ENCODE data around the gene CHRNA7. TPM values are rescaled to one million over a fixed set of nuclear protein-coding genes. Genes with fewer than 3 reads are reported as not detected.

CHRNA7 gene
- total RNA-seq, 1 donor from 2014 or later: 2.6 TPM

DNA sequence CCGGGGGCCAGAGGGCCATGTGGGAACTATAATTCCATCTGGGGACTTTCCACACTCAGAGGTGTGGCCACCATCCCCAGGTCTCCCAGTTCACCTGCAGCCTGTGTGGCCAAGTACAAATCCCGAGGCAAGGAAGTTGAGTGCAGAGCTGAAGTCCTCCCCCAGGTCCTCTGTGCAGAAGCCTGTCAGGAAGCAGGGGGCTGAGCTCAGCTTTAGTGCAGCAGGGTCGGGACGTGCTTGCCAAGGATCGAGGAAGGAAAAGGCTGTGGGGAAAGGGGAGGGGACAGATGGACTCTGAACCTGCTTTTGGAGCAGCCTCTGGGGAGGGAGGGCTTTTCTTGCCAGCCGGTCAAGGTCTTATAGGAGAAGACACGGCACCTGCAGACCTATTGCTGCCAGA is 67.7 kb downstream of the CHRNA7 start:
- H3K4me3 ChIP-seq: no peak overlapping the region
- no peak for DNase-seq (ENCODE audit: low spot score in 2 of 2)
- H3K36me3 ChIP-seq: no peaks in the 10 kb centered on the region
- H3K27ac ChIP-seq: no peak overlapping the region
- no peaks in the 10 kb centered on the region for H3K4me1 ChIP-seq
- TF ChIP-seq, protein P1, sequence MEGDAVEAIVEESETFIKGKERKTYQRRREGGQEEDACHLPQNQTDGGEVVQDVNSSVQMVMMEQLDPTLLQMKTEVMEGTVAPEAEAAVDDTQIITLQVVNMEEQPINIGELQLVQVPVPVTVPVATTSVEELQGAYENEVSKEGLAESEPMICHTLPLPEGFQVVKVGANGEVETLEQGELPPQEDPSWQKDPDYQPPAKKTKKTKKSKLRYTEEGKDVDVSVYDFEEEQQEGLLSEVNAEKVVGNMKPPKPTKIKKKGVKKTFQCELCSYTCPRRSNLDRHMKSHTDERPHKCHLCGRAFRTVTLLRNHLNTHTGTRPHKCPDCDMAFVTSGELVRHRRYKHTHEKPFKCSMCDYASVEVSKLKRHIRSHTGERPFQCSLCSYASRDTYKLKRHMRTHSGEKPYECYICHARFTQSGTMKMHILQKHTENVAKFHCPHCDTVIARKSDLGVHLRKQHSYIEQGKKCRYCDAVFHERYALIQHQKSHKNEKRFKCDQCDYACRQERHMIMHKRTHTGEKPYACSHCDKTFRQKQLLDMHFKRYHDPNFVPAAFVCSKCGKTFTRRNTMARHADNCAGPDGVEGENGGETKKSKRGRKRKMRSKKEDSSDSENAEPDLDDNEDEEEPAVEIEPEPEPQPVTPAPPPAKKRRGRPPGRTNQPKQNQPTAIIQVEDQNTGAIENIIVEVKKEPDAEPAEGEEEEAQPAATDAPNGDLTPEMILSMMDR (IDR thresholded peaks at IDR 0.05): no peak
- no peaks in the 10 kb centered on the region for H3K27me3 ChIP-seq
- intact Hi-C loops (cut with DNase I): no loop called here
- H3K9me3 ChIP-seq: no peaks in the 10 kb centered on the region

DNA sequence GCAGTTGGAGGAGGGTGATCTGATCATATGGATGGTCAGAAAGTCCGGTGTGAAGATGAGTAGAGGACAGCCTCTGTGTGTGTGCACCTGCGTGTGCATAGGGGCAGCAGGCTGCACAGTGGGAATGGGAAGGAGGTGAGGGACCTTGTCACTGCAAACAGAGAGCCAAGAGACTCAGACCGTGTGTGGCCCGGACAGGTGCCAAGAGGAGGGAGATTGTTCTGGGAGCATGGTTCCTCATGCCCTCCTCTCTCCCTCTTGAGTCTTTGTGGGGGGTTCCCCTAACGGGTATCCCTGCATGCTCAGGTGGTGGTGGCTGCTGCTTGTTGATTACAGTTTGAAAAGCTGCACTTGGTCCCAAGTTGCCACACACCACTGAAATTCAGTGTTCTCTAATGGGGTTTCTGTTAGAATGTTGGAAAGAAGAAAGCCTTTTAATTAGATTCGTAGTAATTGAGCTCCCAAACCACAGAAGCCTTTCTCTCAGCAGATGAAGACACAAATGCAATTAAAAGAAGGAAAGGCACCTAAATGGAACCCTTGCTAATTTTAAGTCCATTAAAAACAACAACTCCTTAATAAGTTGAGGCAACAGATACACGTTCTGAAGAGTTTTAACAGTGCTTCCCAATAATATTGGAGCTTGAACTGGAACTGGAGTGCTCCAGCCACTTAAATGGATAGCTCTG is 68.9 kb downstream of the CHRNA7 start:
- TF ChIP-seq, protein P1 (IDR thresholded peaks at IDR 0.05): no peak
- intact Hi-C loops (cut with DNase I): no loop called here
- H3K9me3 ChIP-seq: no peaks in the 10 kb centered on the region
- no peaks in the 10 kb centered on the region for H3K36me3 ChIP-seq
- no peaks in the 10 kb centered on the region for H3K4me1 ChIP-seq
- H3K4me3 ChIP-seq: no peak overlapping the region
- no peak overlapping the region for H3K27ac ChIP-seq
- no peak for DNase-seq (ENCODE audit: low spot score in 2 of 2)
- H3K27me3 ChIP-seq: no peaks in the 10 kb centered on the region

DNA sequence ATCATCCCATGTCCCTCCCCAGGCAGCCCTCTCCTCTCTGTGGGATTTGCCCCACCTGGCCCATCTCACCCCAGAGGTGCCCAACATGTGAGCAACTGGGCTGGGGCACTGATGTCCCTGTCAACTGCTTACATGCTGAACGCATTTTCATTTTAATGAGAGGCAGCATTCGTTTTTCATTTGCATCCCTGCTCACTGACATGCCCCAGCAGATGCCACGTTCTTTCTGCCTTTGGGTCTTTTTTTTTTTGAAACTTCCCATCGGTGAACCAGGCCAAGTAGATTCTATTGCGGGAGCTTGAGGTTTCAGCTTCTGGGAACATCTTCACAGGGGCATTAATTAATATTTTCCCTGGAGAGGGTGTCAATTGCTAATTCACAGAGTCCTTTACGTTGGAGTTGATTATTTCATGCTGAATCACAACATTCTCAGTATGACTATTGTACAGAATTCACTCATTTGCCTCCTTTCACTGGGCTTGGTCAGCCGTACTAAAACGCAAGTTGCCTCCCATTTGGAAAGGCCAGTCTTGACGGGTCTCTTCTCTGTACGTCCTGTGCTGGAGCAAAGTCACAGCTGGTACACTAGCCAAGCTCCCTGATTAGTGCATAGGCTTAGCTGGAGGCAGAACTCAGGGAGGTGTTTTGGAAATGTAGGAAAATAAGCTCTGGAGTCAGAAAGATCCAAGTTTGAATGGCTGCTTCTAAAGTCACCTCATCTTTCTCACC is 69.8 kb downstream of the CHRNA7 start:
- Histone ChIP-seq H3K9me3 (no peaks in the 10 kb centered on the region), H3K36me3 (no peaks in the 10 kb centered on the region), H3K4me3 (no peak overlapping the region), H3K4me1 (no peaks in the 10 kb centered on the region), H3K27ac (no peak overlapping the region), H3K27me3 (no peaks in the 10 kb centered on the region)
- DNase-seq (ENCODE audit: low spot score in 2 of 2): no peak
- TF ChIP-seq, protein P1 (IDR thresholded peaks at IDR 0.05): no peak
- intact Hi-C loops (cut with DNase I): no loop called here

DNA sequence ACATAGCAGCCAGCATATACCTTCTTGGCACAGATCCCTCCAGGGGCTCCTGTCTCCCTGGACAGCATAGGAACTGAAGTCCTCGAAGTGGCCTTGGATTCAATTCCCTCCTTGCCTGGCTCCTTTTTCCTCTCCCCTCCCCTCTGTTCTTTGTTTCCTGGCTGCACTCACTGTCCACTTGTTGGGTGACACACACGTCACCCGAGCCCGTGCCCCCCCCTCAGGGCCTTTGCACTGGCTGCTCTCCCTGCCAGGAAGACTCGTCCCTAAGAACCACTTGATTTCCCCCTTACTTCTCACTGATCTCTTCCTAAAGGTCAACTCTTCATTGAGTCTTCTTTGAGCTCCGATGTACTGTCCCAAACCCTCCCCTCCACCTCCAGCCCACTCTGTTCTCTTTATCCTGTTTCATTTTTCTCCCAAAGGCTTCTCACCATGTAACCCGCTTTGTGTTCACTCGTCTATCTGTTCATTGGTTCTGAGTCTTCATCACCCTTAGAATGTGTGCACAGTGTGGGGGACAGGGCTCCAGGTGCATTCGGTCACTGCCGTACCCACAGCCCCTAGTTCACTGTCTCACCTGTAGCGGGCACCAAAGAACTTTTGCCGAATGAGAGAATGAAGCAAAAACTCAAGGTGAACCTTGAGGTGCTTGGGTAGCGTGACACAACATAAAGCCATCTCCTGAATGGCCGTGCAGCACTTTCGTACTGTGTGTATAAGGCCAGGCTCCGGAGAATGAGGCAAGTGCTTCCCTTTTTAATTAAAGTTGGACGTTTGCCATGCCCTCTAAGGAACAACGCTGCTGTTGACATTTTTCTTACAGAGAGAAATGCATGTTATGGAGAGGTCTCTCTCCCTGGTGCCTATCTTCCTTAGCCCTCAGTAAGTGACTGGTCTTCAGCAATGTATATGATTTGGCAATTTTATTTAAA is 74.0 kb downstream of the CHRNA7 start:
- Histone ChIP-seq H3K4me3 (no peak overlapping the region), H3K36me3 (no peaks in the 10 kb centered on the region), H3K27ac (no peak overlapping the region), H3K27me3 (no peaks in the 10 kb centered on the region), H3K9me3 (no peaks in the 10 kb centered on the region), H3K4me1 (no peaks in the 10 kb centered on the region)
- intact Hi-C loops (cut with DNase I): no loop called here
- TF ChIP-seq, protein P1 (IDR thresholded peaks at IDR 0.05): no peak
- no peak for DNase-seq (ENCODE audit: low spot score in 2 of 2)

DNA sequence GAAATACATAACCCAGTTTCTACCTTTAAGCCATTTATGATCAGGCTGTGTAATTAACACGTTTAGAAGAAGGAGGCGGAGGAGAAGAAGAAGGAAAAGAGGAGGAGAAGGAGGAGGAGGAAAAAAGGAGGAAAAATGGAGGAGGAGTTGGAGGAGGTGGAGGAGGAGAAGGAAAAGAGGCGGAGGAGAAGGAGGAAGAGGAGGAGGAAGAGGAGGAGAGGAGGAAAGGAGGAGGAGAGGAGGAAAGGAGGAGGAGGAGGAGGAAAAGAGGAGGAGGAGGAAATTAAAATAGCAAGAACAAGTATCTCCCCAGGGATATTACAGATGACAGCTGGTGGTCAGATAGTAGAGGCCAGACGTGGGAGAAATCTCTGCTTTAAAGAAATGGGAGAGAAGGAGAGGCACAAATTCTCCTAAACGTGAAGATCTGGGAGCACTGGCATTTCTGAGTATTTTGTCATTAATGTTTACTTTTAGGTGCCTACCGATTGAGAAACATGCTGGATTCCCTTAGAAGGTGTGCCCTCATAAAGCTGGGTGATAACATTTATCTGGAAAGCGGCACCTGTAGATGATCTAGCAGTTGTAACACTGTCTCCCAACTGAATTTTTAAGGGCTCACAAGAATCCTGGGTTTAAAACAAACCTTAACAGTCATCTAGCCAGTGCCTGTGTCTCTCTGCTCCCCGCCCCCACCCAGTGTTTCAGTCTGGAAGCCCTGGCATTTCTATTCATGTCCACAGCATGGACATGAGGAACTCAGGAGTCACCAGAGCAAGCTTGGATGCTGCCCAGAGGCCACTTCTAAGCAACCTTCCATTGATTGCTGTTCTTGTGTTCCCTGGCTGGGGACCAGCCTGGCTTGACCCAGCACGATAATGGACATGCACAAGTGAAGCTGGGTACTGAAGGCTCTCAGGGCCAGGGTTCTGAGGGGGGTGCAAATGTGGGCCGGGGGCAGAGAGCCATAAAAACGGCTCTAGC is 75.2 kb downstream of the CHRNA7 start:
- TF ChIP-seq, protein P1 (IDR thresholded peaks at IDR 0.05): no peak
- Histone ChIP-seq H3K4me3 (no peak overlapping the region), H3K9me3 (no peaks in the 10 kb centered on the region), H3K27me3 (no peaks in the 10 kb centered on the region), H3K36me3 (no peaks in the 10 kb centered on the region), H3K27ac (no peak overlapping the region), H3K4me1 (no peaks in the 10 kb centered on the region)
- intact Hi-C loops (cut with DNase I): no loop called here
- no peak for DNase-seq (ENCODE audit: low spot score in 2 of 2)

Data from ascending aorta (tissue), 2 donors.